Superior temporal gyrus (tissue), 1 donor: ENCODE measurements around the gene MTR.
"Not testable (repeated sequence)": the region's sequence is repeated elsewhere in the genome, so short reads cannot be mapped to it uniquely, and the experiment has no call there.

Source experiments
- DNase-seq: peaks from one replicate; pipeline ENCODE4 v3.0.0-alpha.2; 2016; ENCODE audit errors: extremely low spot score

The MTR gene

GRCh38 chr1:236904892-236905741 lies 110.0 kb downstream of the MTR start:
- peak; percentile 26 for DNase-seq

GRCh38 chr1:236907205-236907604 lies 112.1 kb downstream of the MTR start:
- DNase-seq: no peak

- DNase-seq: no peak
These were observed 113.6 kb downstream of the MTR start for GRCh38 chr1:236908669-236909068.

- not testable (repeated sequence) for DNase-seq
These were observed 116.0 kb downstream of the MTR start for GRCh38 chr1:236911047-236911446.

GRCh38 chr1:236913371-236914037 lies 118.4 kb downstream of the MTR start:
- no peak for DNase-seq

GRCh38 chr1:236914375-236914774 lies 119.3 kb downstream of the MTR start:
- DNase-seq: no peak

GRCh38 chr1:236916131-236916800 lies 121.2 kb downstream of the MTR start:
- DNase-seq: no peak

GRCh38 chr1:236917448-236917847 lies 122.4 kb downstream of the MTR start:
- DNase-seq: no peak

- no peak for DNase-seq
These were observed 125.3 kb downstream of the MTR start for GRCh38 chr1:236920286-236920894.

GRCh38 chr1:236921610-236922009 lies 126.5 kb downstream of the MTR start:
- no peak for DNase-seq

GRCh38 chr1:236922190-236922589 lies 127.1 kb downstream of the MTR start:
- DNase-seq: no peak

GRCh38 chr1:236925386-236925785 lies 130.3 kb downstream of the MTR start:
- no peak for DNase-seq

GRCh38 chr1:236930503-236930902 lies 135.4 kb downstream of the MTR start:
- no peak for DNase-seq

- DNase-seq: peak; percentile 56
These were observed 143.7 kb downstream of the MTR start for GRCh38 chr1:236938760-236939159.

GRCh38 chr1:236942431-236942830 lies 147.3 kb downstream of the MTR start:
- no peak for DNase-seq

- DNase-seq: no peak
These were observed 149.5 kb downstream of the MTR start for GRCh38 chr1:236944556-236944955.

- no peak for DNase-seq
These were observed 149.9 kb downstream of the MTR start for GRCh38 chr1:236945002-236945401.

- no peak for DNase-seq
These were observed 152.7 kb downstream of the MTR start for GRCh38 chr1:236947794-236948193.

- no peak for DNase-seq
These were observed 153.3 kb downstream of the MTR start for GRCh38 chr1:236948381-236948780.

- no peak for DNase-seq
These were observed 153.9 kb downstream of the MTR start for GRCh38 chr1:236948996-236949395.

GRCh38 chr1:236950365-236950764 lies 155.3 kb downstream of the MTR start:
- DNase-seq: no peak

- no peak for DNase-seq
These were observed 156.6 kb downstream of the MTR start for GRCh38 chr1:236951672-236952071.
